HL-60 (cell line): Measurements from ENCODE around the gene SCYGR2.

Experiments
- POLR2AphosphoS5 ChIP-seq: IDR thresholded peaks from 2 replicates; pipeline ENCODE4 v1.6.1; 2012; ENCODE audit warnings: low read depth
- TF ChIP-seq, protein P1 (sequence below): IDR thresholded peaks from one replicate; pipeline ENCODE4 v1.5.1; 2011; ENCODE audit warnings: low read length, control low read depth, inconsistent platforms; ENCODE audit not compliant: insufficient read depth
- TF ChIP-seq, protein P2 (sequence below): IDR thresholded peaks from 2 replicates; pipeline ENCODE4 v1.6.1; 2012; ENCODE audit warnings: low read depth; ENCODE audit not compliant: insufficient replicate concordance

DNA sequence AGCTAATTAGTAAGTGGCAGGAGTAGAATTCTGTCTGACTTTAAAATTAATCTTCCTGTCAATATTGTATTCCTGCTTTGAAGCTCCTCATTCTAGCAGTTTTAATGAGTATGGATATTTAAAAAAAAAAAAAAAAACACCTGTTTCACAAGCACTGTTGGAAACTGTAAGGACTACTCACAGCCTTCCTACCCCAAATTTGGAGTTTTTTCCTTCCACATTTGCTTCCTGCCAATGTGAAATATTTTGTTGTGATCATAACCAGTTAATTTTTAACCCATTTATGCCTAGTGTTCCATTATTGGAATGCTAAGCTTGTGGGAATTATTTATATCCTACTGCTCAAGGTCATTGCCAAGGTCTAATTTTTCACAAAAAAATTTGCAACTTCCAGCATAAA is 36.1 kb upstream of the SCYGR2 start:
- TF ChIP-seq, protein P1, sequence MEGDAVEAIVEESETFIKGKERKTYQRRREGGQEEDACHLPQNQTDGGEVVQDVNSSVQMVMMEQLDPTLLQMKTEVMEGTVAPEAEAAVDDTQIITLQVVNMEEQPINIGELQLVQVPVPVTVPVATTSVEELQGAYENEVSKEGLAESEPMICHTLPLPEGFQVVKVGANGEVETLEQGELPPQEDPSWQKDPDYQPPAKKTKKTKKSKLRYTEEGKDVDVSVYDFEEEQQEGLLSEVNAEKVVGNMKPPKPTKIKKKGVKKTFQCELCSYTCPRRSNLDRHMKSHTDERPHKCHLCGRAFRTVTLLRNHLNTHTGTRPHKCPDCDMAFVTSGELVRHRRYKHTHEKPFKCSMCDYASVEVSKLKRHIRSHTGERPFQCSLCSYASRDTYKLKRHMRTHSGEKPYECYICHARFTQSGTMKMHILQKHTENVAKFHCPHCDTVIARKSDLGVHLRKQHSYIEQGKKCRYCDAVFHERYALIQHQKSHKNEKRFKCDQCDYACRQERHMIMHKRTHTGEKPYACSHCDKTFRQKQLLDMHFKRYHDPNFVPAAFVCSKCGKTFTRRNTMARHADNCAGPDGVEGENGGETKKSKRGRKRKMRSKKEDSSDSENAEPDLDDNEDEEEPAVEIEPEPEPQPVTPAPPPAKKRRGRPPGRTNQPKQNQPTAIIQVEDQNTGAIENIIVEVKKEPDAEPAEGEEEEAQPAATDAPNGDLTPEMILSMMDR = no peak
- TF ChIP-seq, protein P2, sequence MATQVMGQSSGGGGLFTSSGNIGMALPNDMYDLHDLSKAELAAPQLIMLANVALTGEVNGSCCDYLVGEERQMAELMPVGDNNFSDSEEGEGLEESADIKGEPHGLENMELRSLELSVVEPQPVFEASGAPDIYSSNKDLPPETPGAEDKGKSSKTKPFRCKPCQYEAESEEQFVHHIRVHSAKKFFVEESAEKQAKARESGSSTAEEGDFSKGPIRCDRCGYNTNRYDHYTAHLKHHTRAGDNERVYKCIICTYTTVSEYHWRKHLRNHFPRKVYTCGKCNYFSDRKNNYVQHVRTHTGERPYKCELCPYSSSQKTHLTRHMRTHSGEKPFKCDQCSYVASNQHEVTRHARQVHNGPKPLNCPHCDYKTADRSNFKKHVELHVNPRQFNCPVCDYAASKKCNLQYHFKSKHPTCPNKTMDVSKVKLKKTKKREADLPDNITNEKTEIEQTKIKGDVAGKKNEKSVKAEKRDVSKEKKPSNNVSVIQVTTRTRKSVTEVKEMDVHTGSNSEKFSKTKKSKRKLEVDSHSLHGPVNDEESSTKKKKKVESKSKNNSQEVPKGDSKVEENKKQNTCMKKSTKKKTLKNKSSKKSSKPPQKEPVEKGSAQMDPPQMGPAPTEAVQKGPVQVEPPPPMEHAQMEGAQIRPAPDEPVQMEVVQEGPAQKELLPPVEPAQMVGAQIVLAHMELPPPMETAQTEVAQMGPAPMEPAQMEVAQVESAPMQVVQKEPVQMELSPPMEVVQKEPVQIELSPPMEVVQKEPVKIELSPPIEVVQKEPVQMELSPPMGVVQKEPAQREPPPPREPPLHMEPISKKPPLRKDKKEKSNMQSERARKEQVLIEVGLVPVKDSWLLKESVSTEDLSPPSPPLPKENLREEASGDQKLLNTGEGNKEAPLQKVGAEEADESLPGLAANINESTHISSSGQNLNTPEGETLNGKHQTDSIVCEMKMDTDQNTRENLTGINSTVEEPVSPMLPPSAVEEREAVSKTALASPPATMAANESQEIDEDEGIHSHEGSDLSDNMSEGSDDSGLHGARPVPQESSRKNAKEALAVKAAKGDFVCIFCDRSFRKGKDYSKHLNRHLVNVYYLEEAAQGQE = no peak
- no peak for TF ChIP-seq POLR2AphosphoS5
